PC-9 (cell line): ENCODE data around the gene CABCOCO1. TPM values are rescaled to one million over a fixed set of nuclear protein-coding genes. Genes with fewer than 3 reads are reported as not detected.

Source experiments
- BruUV-seq: library from RNA; stranded (reverse); fragments of 400-500 nt; replicated peaks from 2 replicates; lab custom pipeline; 2021; lab: Mats Ljungman, UMichigan
- CTCF ChIA-PET: fragments of 300-600 bp; sonication (Branson Sonifier 250); formaldehyde crosslinking; loops from one replicate; lab custom pipeline; 2022; ENCODE audit warnings: antibody characterized with exemption; lab: Charles Lee
- POLR2A ChIA-PET: fragments of 300-600 bp; sonication (Branson Sonifier 250); formaldehyde crosslinking; loops from one replicate; lab custom pipeline; 2022; ENCODE audit warnings: antibody characterized with exemption; ENCODE audit not compliant: unreplicated experiment; lab: Charles Lee
- DNase-seq, 2 experiments: peaks; one replicate each; pipeline versions ENCODE4 v3.0.0 to v3.0.0-alpha.2; 2015 to 2022; ENCODE audit warnings: mixed read lengths in 1 of 2
- H2AFZ ChIP-seq: fragments of 200-600 bp; sonication (generic); 2 replicates; pipeline ENCODE4 v1.8.1; 2017; ENCODE audit warnings: antibody characterized with exemption
- H3F3A ChIP-seq: fragments of 200-600 bp; sonication (generic); 2 replicates; pipeline ENCODE4 v1.8.1; 2017; ENCODE audit warnings: antibody characterized with exemption, mild to moderate bottlenecking, low read depth; ENCODE audit not compliant: insufficient read depth
- H3K27ac ChIP-seq: fragments of 200-600 bp; sonication (generic); 2 replicates; pipeline ENCODE4 v1.6.1; 2016; ENCODE audit warnings: mixed run types
- H3K27me3 ChIP-seq: fragments of 200-600 bp; sonication (generic); 2 replicates; pipeline ENCODE4 v1.6.1; 2016; ENCODE audit warnings: low read depth, mixed run types; ENCODE audit not compliant: insufficient read depth
- H3K36me3 ChIP-seq: fragments of 200-600 bp; sonication (generic); 2 replicates; pipeline ENCODE4 v1.6.1; 2016; ENCODE audit warnings: low read depth, mixed run types
- H3K4me1 ChIP-seq: fragments of 200-600 bp; sonication (generic); replicated peaks from 2 replicates; pipeline ENCODE4 v1.6.1; 2016; ENCODE audit warnings: mixed run types; ENCODE audit not compliant: insufficient read depth
- H3K4me2 ChIP-seq: fragments of 200-600 bp; sonication (generic); 2 replicates; pipeline ENCODE4 v1.6.1; 2017; ENCODE audit warnings: mixed run types
- H3K4me3 ChIP-seq: fragments of 200-600 bp; sonication (generic); 2 replicates; pipeline ENCODE4 v1.6.1; 2016; ENCODE audit warnings: mixed run types
- H3K79me2 ChIP-seq: fragments of 200-600 bp; sonication (generic); 2 replicates; pipeline ENCODE4 v1.6.1; 2017; ENCODE audit warnings: low read depth, mixed run types
- H3K9me2 ChIP-seq: fragments of 200-600 bp; sonication (generic); 2 replicates; pipeline ENCODE4 v1.8.1; 2017; ENCODE audit warnings: mild to moderate bottlenecking; ENCODE audit not compliant: insufficient read depth
- H3K9me3 ChIP-seq: fragments of 200-600 bp; sonication (generic); 2 replicates; pipeline ENCODE4 v1.8.1; 2016; ENCODE audit warnings: low read depth; ENCODE audit not compliant: insufficient read depth
- H4K20me1 ChIP-seq: fragments of 200-600 bp; sonication (generic); 2 replicates; pipeline ENCODE4 v1.8.1; 2017; ENCODE audit not compliant: insufficient read depth
- EZH2 ChIP-seq: fragments of 200-600 bp; sonication (generic); IDR thresholded peaks from 2 replicates; pipeline ENCODE4 v1.8.0; 2017; ENCODE audit warnings: antibody characterized with exemption, low read depth
- intact Hi-C: fragments of 100-400 bp; cut with micrococcal nuclease; formaldehyde crosslinking; loops from one replicate; pipeline ENCODE4 v1.10.0; 2022; ENCODE audit not compliant: unreplicated experiment
- total RNA-seq: library from RNA; stranded (reverse); gene quantifications from 2 replicates; pipeline ENCODE4 v1.2.3, GENCODE V29; 2021
- TF ChIP-seq, protein P1 (sequence below): fragments of 200-600 bp; sonication (generic); conservative IDR thresholded peaks from 2 replicates; pipeline ENCODE4 v1.6.1; 2017; ENCODE audit warnings: mixed run types, antibody characterized with exemption, mild to moderate bottlenecking, moderate library complexity

Gene CABCOCO1
- total RNA-seq, 1 experiment from 2014 or later: not detected

DNA sequence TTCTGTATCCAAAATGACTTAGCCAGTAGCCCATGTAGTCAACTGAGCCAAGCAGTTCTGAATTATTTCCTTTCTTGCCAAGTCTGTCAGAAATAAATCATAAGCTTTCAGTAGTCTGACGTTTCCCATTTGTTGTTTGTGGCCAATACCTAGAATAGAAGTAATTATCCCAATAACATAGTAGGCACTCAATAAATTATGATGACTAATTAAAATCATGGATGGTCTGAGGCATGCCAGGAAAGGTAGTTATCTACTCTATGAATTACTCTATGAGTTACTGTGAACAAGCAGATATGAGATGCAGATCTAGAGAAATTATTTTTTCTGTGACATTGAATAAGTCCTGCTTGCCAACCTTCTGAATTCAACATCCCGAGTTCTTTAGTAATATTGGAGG is 2.3 kb downstream of the CABCOCO1 start:
- Histone ChIP-seq H3K4me3 (no peak overlapping the region), H3K79me2 (no peaks in the 10 kb centered on the region), H3K27ac (no peak overlapping the region), H3K36me3 (no peaks in the 10 kb centered on the region), H4K20me1 (no peaks in the 10 kb centered on the region), H3K9me2 (no peaks in the 10 kb centered on the region), H3F3A (no peaks in the 10 kb centered on the region; the same call in 1 of the 2 replicates), H3K4me2 (no peak overlapping the region), H3K4me1 (no peaks in the 10 kb centered on the region), H3K9me3 (no peaks in the 10 kb centered on the region), H3K27me3 (no peaks in the 10 kb centered on the region), H2AFZ (no peak overlapping the region)
- CTCF ChIA-PET: interaction anchor here (0.6 kb wide), 1 partner anchor 373 kb away, joined by 6 read pairs; no protein-coding TSS in a partner anchor
- no TSS peak for BruUV-seq
- no peak for DNase-seq
- no peak for TF ChIP-seq EZH2
- TF ChIP-seq, protein P1, sequence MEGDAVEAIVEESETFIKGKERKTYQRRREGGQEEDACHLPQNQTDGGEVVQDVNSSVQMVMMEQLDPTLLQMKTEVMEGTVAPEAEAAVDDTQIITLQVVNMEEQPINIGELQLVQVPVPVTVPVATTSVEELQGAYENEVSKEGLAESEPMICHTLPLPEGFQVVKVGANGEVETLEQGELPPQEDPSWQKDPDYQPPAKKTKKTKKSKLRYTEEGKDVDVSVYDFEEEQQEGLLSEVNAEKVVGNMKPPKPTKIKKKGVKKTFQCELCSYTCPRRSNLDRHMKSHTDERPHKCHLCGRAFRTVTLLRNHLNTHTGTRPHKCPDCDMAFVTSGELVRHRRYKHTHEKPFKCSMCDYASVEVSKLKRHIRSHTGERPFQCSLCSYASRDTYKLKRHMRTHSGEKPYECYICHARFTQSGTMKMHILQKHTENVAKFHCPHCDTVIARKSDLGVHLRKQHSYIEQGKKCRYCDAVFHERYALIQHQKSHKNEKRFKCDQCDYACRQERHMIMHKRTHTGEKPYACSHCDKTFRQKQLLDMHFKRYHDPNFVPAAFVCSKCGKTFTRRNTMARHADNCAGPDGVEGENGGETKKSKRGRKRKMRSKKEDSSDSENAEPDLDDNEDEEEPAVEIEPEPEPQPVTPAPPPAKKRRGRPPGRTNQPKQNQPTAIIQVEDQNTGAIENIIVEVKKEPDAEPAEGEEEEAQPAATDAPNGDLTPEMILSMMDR: no peak
- POLR2A ChIA-PET: interaction anchor here (0.6 kb wide), 1 partner anchor 154 kb away, joined by 5 read pairs; no protein-coding TSS in a partner anchor
- intact Hi-C loops: no loop called here

DNA sequence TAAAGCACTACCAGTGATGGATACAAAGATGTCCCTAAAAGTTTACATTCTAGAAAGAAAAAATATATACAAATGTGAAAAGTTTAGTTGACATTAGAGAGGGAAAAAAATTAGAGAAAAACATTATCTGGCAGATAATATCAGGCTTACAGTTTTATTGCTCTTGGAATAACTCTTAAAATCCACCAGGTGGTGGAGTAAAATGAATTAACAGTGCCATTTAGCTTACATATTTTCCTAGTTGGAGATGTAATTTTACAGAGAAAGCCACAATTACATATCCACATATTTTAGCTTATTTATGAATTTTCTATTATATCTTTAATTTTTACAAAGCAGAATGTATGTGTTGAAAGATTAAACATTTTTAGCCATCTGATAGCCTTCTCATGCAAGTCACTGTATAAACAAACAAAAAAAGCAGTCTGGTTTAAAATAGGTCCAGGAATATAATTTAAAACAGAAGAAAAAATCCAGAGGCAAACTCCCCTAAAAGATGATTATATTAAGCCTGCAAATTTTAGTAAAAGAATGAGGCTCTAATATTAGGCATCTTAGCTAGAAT is 6.5 kb downstream of the CABCOCO1 start:
- H3K27me3 ChIP-seq: no peaks in the 10 kb centered on the region
- no peaks in the 10 kb centered on the region; the same call in 1 of the 2 replicates for H3F3A ChIP-seq
- no peak overlapping the region for H2AFZ ChIP-seq
- H3K9me2 ChIP-seq: no peaks in the 10 kb centered on the region
- POLR2A ChIA-PET: no interaction called here
- CTCF ChIA-PET: no interaction called here
- no peaks in the 10 kb centered on the region for H3K4me1 ChIP-seq
- no peaks in the 10 kb centered on the region for H4K20me1 ChIP-seq
- no peak overlapping the region for H3K4me2 ChIP-seq
- no TSS peak for BruUV-seq
- no peak for DNase-seq
- H3K79me2 ChIP-seq: no peaks in the 10 kb centered on the region
- intact Hi-C loops: no loop called here
- no peaks in the 10 kb centered on the region for H3K9me3 ChIP-seq
- no peak overlapping the region for H3K27ac ChIP-seq
- TF ChIP-seq EZH2: no peak
- TF ChIP-seq, protein P1: no peak
- H3K36me3 ChIP-seq: no peaks in the 10 kb centered on the region
- no peak overlapping the region for H3K4me3 ChIP-seq

- no TSS peak for BruUV-seq
- intact Hi-C loops: no loop called here
- DNase-seq: no peak
These were observed 7.1 kb downstream of the CABCOCO1 start for GRCh38 chr10:61669849-61670248.

More at GRCh38 chr10:61669849-61670248, 7.1 kb downstream of the CABCOCO1 start:
- H3K4me2 ChIP-seq: no peak overlapping the region
- H3K27me3 ChIP-seq: no peaks in the 10 kb centered on the region
- TF ChIP-seq EZH2: no peak
- TF ChIP-seq, protein P1: no peak
- no peak overlapping the region for H3K27ac ChIP-seq
- H3K9me2 ChIP-seq: no peaks in the 10 kb centered on the region; the same call in 1 of the 2 replicates
- no peak overlapping the region for H3K4me3 ChIP-seq
- no peaks in the 10 kb centered on the region for H3K79me2 ChIP-seq
- H4K20me1 ChIP-seq: no peaks in the 10 kb centered on the region
- POLR2A ChIA-PET: no interaction called here
- no peak overlapping the region for H2AFZ ChIP-seq
- H3F3A ChIP-seq: no peaks in the 10 kb centered on the region; the same call in 1 of the 2 replicates
- CTCF ChIA-PET: no interaction called here
- H3K9me3 ChIP-seq: no peaks in the 10 kb centered on the region
- no peaks in the 10 kb centered on the region for H3K36me3 ChIP-seq
- no peaks in the 10 kb centered on the region for H3K4me1 ChIP-seq
